Measurements from ENCODE around the gene FFAR1. TPM values are rescaled to one million over a fixed set of nuclear protein-coding genes. Genes with fewer than 3 reads are reported as not detected.

The FFAR1 gene
- total and polyA plus RNA-seq, 2 of the 8 experiments (the other 6 are each of a cell fraction or from before 2014, with no cell fraction given) = not detected

DNA sequence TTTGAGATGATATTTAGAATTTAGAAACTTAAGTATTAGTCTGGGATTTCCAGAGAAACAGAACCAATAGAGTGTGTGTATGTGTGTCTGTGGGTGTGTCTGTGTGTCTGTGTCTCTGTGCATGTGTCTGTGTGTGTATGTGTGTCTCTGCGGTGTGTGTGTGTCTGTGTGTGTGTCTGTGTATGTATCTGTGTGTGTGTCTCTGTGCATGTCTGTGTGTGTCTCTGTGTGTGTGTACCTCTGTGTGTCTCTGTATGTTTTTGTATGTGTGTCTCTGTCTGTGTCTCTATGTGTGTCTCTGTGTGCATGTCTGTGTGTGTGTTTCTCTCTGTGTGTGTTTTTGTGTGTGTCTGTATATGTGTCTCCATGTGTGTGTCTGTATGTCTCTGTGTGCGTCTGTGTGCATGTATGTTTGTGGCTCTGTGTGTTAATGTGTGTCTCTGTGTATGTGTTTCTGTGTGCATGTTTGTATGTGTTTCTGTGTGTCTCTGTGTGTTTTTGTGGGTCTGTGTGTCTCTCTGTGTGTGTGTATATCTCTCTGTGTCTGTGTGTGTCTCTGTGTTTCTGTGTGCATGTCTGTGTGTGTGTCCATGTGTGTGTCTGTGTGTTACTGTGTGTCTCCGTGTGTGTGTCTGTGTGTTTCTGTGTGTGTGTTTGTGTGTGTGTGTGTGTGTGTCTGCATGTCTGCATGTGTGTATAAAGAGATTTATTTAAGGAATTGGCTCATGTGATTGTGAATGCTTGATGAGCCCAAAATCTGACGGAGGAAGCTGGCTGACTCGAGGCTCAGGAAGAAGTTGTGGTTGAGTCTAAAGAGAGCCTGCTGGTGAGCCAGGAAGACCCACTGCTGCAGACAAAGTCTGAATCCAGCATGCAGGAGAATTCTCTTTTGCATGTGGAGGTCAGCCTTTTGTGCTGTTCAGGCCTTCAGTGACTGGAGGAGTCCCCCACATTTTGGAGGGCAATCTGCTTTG is 45.3 kb downstream of the FFAR1 start (continued):
- TF ChIP-seq, protein P1, sequence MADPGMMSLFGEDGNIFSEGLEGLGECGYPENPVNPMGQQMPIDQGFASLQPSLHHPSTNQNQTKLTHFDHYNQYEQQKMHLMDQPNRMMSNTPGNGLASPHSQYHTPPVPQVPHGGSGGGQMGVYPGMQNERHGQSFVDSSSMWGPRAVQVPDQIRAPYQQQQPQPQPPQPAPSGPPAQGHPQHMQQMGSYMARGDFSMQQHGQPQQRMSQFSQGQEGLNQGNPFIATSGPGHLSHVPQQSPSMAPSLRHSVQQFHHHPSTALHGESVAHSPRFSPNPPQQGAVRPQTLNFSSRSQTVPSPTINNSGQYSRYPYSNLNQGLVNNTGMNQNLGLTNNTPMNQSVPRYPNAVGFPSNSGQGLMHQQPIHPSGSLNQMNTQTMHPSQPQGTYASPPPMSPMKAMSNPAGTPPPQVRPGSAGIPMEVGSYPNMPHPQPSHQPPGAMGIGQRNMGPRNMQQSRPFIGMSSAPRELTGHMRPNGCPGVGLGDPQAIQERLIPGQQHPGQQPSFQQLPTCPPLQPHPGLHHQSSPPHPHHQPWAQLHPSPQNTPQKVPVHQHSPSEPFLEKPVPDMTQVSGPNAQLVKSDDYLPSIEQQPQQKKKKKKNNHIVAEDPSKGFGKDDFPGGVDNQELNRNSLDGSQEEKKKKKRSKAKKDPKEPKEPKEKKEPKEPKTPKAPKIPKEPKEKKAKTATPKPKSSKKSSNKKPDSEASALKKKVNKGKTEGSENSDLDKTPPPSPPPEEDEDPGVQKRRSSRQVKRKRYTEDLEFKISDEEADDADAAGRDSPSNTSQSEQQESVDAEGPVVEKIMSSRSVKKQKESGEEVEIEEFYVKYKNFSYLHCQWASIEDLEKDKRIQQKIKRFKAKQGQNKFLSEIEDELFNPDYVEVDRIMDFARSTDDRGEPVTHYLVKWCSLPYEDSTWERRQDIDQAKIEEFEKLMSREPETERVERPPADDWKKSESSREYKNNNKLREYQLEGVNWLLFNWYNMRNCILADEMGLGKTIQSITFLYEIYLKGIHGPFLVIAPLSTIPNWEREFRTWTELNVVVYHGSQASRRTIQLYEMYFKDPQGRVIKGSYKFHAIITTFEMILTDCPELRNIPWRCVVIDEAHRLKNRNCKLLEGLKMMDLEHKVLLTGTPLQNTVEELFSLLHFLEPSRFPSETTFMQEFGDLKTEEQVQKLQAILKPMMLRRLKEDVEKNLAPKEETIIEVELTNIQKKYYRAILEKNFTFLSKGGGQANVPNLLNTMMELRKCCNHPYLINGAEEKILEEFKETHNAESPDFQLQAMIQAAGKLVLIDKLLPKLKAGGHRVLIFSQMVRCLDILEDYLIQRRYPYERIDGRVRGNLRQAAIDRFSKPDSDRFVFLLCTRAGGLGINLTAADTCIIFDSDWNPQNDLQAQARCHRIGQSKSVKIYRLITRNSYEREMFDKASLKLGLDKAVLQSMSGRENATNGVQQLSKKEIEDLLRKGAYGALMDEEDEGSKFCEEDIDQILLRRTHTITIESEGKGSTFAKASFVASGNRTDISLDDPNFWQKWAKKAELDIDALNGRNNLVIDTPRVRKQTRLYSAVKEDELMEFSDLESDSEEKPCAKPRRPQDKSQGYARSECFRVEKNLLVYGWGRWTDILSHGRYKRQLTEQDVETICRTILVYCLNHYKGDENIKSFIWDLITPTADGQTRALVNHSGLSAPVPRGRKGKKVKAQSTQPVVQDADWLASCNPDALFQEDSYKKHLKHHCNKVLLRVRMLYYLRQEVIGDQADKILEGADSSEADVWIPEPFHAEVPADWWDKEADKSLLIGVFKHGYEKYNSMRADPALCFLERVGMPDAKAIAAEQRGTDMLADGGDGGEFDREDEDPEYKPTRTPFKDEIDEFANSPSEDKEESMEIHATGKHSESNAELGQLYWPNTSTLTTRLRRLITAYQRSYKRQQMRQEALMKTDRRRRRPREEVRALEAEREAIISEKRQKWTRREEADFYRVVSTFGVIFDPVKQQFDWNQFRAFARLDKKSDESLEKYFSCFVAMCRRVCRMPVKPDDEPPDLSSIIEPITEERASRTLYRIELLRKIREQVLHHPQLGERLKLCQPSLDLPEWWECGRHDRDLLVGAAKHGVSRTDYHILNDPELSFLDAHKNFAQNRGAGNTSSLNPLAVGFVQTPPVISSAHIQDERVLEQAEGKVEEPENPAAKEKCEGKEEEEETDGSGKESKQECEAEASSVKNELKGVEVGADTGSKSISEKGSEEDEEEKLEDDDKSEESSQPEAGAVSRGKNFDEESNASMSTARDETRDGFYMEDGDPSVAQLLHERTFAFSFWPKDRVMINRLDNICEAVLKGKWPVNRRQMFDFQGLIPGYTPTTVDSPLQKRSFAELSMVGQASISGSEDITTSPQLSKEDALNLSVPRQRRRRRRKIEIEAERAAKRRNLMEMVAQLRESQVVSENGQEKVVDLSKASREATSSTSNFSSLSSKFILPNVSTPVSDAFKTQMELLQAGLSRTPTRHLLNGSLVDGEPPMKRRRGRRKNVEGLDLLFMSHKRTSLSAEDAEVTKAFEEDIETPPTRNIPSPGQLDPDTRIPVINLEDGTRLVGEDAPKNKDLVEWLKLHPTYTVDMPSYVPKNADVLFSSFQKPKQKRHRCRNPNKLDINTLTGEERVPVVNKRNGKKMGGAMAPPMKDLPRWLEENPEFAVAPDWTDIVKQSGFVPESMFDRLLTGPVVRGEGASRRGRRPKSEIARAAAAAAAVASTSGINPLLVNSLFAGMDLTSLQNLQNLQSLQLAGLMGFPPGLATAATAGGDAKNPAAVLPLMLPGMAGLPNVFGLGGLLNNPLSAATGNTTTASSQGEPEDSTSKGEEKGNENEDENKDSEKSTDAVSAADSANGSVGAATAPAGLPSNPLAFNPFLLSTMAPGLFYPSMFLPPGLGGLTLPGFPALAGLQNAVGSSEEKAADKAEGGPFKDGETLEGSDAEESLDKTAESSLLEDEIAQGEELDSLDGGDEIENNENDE (IDR thresholded peaks at IDR 0.05; ENCODE audit: insufficient replicate concordance, low read length) = no peak
- TF ChIP-seq, protein P2, sequence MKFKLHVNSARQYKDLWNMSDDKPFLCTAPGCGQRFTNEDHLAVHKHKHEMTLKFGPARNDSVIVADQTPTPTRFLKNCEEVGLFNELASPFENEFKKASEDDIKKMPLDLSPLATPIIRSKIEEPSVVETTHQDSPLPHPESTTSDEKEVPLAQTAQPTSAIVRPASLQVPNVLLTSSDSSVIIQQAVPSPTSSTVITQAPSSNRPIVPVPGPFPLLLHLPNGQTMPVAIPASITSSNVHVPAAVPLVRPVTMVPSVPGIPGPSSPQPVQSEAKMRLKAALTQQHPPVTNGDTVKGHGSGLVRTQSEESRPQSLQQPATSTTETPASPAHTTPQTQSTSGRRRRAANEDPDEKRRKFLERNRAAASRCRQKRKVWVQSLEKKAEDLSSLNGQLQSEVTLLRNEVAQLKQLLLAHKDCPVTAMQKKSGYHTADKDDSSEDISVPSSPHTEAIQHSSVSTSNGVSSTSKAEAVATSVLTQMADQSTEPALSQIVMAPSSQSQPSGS (IDR thresholded peaks at IDR 0.05; ENCODE audit: low read length) = no peak
- no peak for TF ChIP-seq TEAD4 (IDR thresholded peaks at IDR 0.05; ENCODE audit: low read depth, low read length)
